AG09319 (cell line): ENCODE measurements around the gene CELA2B.

ENCODE experiments used
- DNase-seq: peaks from one replicate; pipeline ENCODE4 v3.0.0-alpha.2; 2010; ENCODE audit warnings: low read depth; ENCODE audit errors: extremely low read depth
- TF ChIP-seq, protein P1 (sequence below): IDR thresholded peaks from 2 replicates; pipeline ENCODE4 v1.5.1; 2011; ENCODE audit warnings: low read depth, mild to moderate bottlenecking, inconsistent platforms, low read length, moderate library complexity

CELA2B gene

DNA sequence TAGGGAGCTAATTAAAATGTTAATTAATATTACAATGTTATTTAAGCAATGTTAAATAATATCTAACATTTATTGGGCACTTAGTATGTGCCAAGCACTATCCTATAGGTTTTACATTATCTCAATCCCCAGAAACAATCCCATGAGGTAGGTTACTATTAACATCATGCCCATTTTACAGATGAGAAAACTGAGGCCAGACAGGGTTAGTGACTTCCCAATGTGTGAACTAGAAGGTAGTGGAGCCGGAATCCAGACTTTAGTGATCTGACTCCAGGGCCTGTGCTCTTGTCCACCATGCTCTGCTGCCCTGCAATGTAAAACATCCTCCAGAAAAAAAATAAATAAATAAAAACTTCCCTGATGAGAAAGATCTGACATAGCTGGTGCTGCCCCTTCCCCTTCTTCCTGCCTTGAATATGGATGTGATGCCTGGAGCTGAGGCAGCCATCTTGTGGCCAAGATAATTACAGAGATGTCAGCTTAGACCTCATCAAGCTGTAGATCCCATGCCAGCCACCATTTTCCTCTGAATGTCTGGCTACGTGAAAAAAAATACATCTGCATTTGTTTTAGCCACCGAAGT, 26.9 kb upstream of the CELA2B start:
- no peak for DNase-seq
- TF ChIP-seq, protein P1, sequence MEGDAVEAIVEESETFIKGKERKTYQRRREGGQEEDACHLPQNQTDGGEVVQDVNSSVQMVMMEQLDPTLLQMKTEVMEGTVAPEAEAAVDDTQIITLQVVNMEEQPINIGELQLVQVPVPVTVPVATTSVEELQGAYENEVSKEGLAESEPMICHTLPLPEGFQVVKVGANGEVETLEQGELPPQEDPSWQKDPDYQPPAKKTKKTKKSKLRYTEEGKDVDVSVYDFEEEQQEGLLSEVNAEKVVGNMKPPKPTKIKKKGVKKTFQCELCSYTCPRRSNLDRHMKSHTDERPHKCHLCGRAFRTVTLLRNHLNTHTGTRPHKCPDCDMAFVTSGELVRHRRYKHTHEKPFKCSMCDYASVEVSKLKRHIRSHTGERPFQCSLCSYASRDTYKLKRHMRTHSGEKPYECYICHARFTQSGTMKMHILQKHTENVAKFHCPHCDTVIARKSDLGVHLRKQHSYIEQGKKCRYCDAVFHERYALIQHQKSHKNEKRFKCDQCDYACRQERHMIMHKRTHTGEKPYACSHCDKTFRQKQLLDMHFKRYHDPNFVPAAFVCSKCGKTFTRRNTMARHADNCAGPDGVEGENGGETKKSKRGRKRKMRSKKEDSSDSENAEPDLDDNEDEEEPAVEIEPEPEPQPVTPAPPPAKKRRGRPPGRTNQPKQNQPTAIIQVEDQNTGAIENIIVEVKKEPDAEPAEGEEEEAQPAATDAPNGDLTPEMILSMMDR, result no peak

- DNase-seq, result no peak
- TF ChIP-seq, protein P1, result no peak
These were observed 26.3 kb upstream of the CELA2B start for GRCh38 chr1:15449567-15449966.

DNA sequence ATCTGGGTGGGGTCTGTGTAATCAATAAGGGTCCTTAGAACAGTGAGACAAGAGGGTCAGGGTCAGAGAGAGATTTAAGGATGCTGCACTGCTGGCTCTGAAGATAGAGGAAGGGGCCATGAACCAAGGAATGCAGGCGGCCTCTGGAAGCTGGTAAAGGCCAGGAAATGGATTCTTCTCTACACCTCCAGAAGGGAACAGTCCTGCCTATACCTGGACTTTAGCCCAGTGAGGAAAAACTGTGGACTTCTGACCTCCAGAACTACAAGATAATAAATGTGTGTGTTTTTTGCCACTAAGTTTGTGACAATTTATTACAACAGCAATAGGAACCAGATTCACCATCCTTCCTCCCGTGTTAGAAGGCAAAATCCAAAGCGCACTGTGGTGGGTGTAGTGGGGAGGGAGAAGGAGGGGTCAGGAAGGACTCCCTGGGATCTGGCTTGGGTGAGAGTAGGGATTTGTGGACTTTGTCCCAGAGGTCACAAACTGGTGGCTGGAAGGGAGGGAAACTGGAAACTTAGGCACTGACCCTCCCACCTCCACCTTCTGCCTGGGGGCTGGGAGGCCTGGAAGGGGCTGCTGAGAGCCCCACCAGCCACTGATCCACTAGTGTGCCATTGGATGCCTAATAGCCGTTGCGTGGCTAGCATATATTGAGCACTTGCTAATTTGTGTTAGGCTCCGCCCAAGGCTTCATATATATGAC, 24.7 kb upstream of the CELA2B start:
- TF ChIP-seq, protein P1, result no peak
- DNase-seq, result no peak

DNA sequence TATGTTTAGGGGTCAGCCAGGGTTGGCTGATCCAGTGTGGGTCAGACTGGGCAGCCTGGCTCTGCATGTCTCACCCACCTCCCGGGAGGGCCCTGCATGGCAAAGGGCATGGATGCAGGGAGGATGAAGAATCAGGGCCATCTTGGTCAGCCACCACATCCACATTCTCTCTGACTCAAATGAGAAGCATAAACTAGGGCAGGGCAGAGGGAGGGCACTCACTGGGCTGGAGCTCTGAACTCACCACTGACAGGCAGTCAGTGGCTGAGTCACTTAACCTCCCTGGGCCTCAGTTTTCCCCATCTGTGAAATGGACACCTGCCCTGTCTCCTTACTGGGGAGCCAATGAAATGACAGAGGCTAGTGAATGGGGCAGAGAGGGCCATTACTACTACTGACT, 23.7 kb upstream of the CELA2B start:
- no peak for DNase-seq
- TF ChIP-seq, protein P1, result no peak

- TF ChIP-seq, protein P1, result no peak
- no peak for DNase-seq
These were observed 22.9 kb upstream of the CELA2B start for GRCh38 chr1:15452866-15453571.

GRCh38 chr1:15453734-15454133, 22.2 kb upstream of the CELA2B start:
- no peak for DNase-seq
- TF ChIP-seq, protein P1, result no peak

GRCh38 chr1:15454256-15454655, 21.6 kb upstream of the CELA2B start:
- DNase-seq, result peak; percentile 61
- TF ChIP-seq, protein P1, result no peak
